A549 (cell line): Measurements from ENCODE around the gene NT5DC2. TPM values are rescaled to one million over a fixed set of nuclear protein-coding genes. Genes with fewer than 3 reads are reported as not detected.

Experiments
- ATAC-seq, 2 experiments: fragments of 200-7000 bp in 1 of 2; fragments of >200 bp in 1 of 2; cut with Nextera tagmentation in 1 of 2; cut with Tn5 transposase in 1 of 2; 3 replicates each; pipeline versions ENCODE4 v1.8.0 to v1.9.1; 2018 to 2020; ENCODE audit warnings: mild to moderate bottlenecking in 1 of 2, moderate library complexity in 1 of 2
- CTCF ChIA-PET: fragments of 300-600 bp; sonication (Branson Sonifier 250); formaldehyde crosslinking; extraction: SDS; loops from one replicate; lab custom pipeline; 2021; ENCODE audit warnings: antibody characterized with exemption, inconsistent platforms; lab: Yijun Ruan, JAX
- POLR2A ChIA-PET: fragments of 350-600 bp; formaldehyde crosslinking; extraction: SDS; loops from one replicate; lab custom pipeline; 2021; ENCODE audit warnings: antibody characterized with exemption, inconsistent platforms; lab: Yijun Ruan, JAX
- DNase-seq, 2 experiments: peaks; one replicate each; pipeline versions ENCODE4 v3.0.0 to v3.0.0-alpha.2; 2011 to 2016; ENCODE audit warnings: low read depth in 1 of 2, low spot score in 1 of 2
- FAIRE-seq: peaks from 2 replicates; lab custom pipeline; 2011; peaks lifted over from hg19 to GRCh38; lab: Jason Lieb, UNC
- H3K27ac ChIP-seq, 2 experiments: fragments of >200 bp; sonication (Bioruptor Twin); formaldehyde crosslinking; 3 replicates each; pipeline ENCODE4 v1.5.1; 2016 to 2017
- H3K4me1 ChIP-seq: fragments of >200 bp; sonication (Bioruptor Twin); formaldehyde crosslinking; 3 replicates; pipeline ENCODE4 v1.6.1; 2016
- H3K4me2 ChIP-seq: fragments of >200 bp; sonication (Bioruptor Twin); formaldehyde crosslinking; 3 replicates; pipeline ENCODE4 v1.6.1; 2016
- H3K4me3 ChIP-seq: fragments of >200 bp; sonication (Bioruptor Twin); formaldehyde crosslinking; 3 replicates; pipeline ENCODE4 v1.5.1; 2016
- H3K9me3 ChIP-seq: fragments of >200 bp; sonication (Bioruptor Twin); formaldehyde crosslinking; 3 replicates; pipeline ENCODE4 v1.6.1; 2016
- CBX2 ChIP-seq: fragments of 200-600 bp; sonication (generic); IDR thresholded peaks from 2 replicates; pipeline ENCODE4 v1.6.1; 2016; ENCODE audit warnings: low read depth, mild to moderate bottlenecking, borderline replicate concordance
- CEBPB ChIP-seq, 2 experiments: fragments of >200 bp in 1 of 2; sonication (Bioruptor Twin) in 1 of 2; formaldehyde crosslinking in 1 of 2; IDR thresholded peaks; 2 replicates each; pipeline ENCODE4 v1.6.1; 2012 to 2016
- EP300 ChIP-seq, 2 experiments: fragments of >200 bp; sonication (Bioruptor Twin); formaldehyde crosslinking; IDR thresholded peaks; 2 replicates in 1 of 2; 3 replicates in 1 of 2; pipeline ENCODE4 v1.6.1; 2016 to 2017
- FOSB ChIP-seq: fragments of 250-450 bp; sonication (Bioruptor Pico); IDR thresholded peaks from 2 replicates; pipeline ENCODE4 v1.5.0; 2020; ENCODE audit warnings: mild to moderate bottlenecking, moderate library complexity
- FOSL2 ChIP-seq, 2 experiments: fragments of 450-650 bp in 1 of 2; fragments of >200 bp in 1 of 2; sonication (Bioruptor Twin) in 1 of 2; formaldehyde crosslinking; IDR thresholded peaks; 2 replicates each; pipeline versions ENCODE4 v1.5.0 to v1.6.1; 2016 to 2020; ENCODE audit warnings: mild to moderate bottlenecking in 1 of 2, moderate library complexity in 1 of 2
- HOXB13 ChIP-seq: fragments of 250-450 bp; sonication (Bioruptor Pico); IDR thresholded peaks from 2 replicates; pipeline ENCODE4 v1.5.0; 2020; ENCODE audit warnings: low read depth, mild to moderate bottlenecking, moderate library complexity
- JUN ChIP-seq, 2 experiments: fragments of >200 bp; sonication (Bioruptor Twin); formaldehyde crosslinking; IDR thresholded peaks; 2 replicates in 1 of 2; 3 replicates in 1 of 2; pipeline ENCODE4 v1.6.1; 2016 to 2017
- JUNB ChIP-seq: fragments of >200 bp; sonication (Bioruptor Twin); formaldehyde crosslinking; IDR thresholded peaks from 2 replicates; pipeline ENCODE4 v1.6.1; 2016
- KDM5A ChIP-seq: fragments of 200-600 bp; sonication (generic); IDR thresholded peaks from 2 replicates; pipeline ENCODE4 v1.6.1; 2016; ENCODE audit warnings: antibody characterized with exemption, mild to moderate bottlenecking
- MAFK ChIP-seq: fragments of 450-650 bp; IDR thresholded peaks from 2 replicates; pipeline ENCODE4 v1.6.1; 2014; ENCODE audit not compliant: partially characterized antibody
- MAZ ChIP-seq: fragments of 150-350 bp; IDR thresholded peaks from 2 replicates; pipeline ENCODE4 v1.6.1; 2014; ENCODE audit warnings: antibody characterized with exemption, low read depth, low read length, borderline replicate concordance
- MYC ChIP-seq: IDR thresholded peaks from 2 replicates; pipeline ENCODE4 v1.6.1; 2012; ENCODE audit warnings: mild to moderate bottlenecking, inconsistent platforms, low read length, improper control_type of control experiment, borderline replicate concordance
- RAD21 ChIP-seq, 2 experiments: fragments of >200 bp in 1 of 2; sonication (Bioruptor Twin) in 1 of 2; formaldehyde crosslinking in 1 of 2; IDR thresholded peaks in 1 of 2; conservative IDR thresholded peaks in 1 of 2; 2 replicates in 1 of 2; 3 replicates in 1 of 2; pipeline ENCODE4 v1.6.1; 2012 to 2018; ENCODE audit warnings: inconsistent platforms in 1 of 2
- RNF2 ChIP-seq: fragments of 200-600 bp; sonication (generic); IDR thresholded peaks from 2 replicates; pipeline ENCODE4 v1.6.1; 2016; ENCODE audit warnings: low read depth, mild to moderate bottlenecking, antibody characterized with exemption, moderate library complexity, borderline replicate concordance
- TFCP2L1 ChIP-seq: fragments of 250-450 bp; sonication (Bioruptor Pico); IDR thresholded peaks from 2 replicates; pipeline ENCODE4 v1.5.0; 2021; ENCODE audit warnings: mild to moderate bottlenecking
- TP53 ChIP-seq: fragments of 250-450 bp; sonication (Bioruptor Pico); IDR thresholded peaks from 2 replicates; pipeline ENCODE4 v1.5.0; 2021; ENCODE audit warnings: mild to moderate bottlenecking, moderate library complexity
- ZNF302 ChIP-seq: fragments of 250-450 bp; sonication (Bioruptor Pico); IDR thresholded peaks from 2 replicates; pipeline ENCODE4 v1.9.0; 2021; ENCODE audit warnings: inconsistent platforms, mild to moderate bottlenecking, moderate library complexity
- WGBS: methylation state at CpG from one replicate; pipeline ENCODE4 v1.1.6; 2017; ENCODE audit errors: missing lambda C conversion rate; 5-methylcytosine and 5-hydroxymethylcytosine counted together
- polyA plus RNA-seq, 4 experiments: library from polyadenylated mRNA; depleted of rRNA in 3 of 4; stranded (reverse); fragments of >200 nt; fragmentation: RNase III in 1 of 4; extraction: RNeasy Plus Mini Kit Qiagen cat#74134 plus additional on column Dnase treatment in 1 of 4; gene quantifications; 2 replicates in 3 of 4; 3 replicates in 1 of 4; pipeline ENCODE4 v1.2.3, GENCODE V29; 2011 to 2017
- TF ChIP-seq, protein P1 (sequence below): fragments of >200 bp; sonication (Bioruptor Twin); formaldehyde crosslinking; IDR thresholded peaks from 2 replicates; pipeline ENCODE4 v1.6.1; 2016
- TF ChIP-seq, protein P2 (sequence below): IDR thresholded peaks from 2 replicates; pipeline ENCODE4 v1.6.1; 2012; ENCODE audit warnings: low read depth, borderline replicate concordance
- TF ChIP-seq, protein P3 (sequence below): fragments of 150-350 bp; IDR thresholded peaks from 2 replicates; pipeline ENCODE4 v1.6.1; 2014; ENCODE audit warnings: low read depth, mild to moderate bottlenecking, low read length
- TF ChIP-seq, protein P4 (sequence below): fragments of 450-650 bp; IDR thresholded peaks from 2 replicates; pipeline ENCODE4 v1.6.1; 2014; ENCODE audit warnings: antibody characterized with exemption

The NT5DC2 gene
- polyA plus RNA-seq, 2 of the 4 experiments (the other 2 are of a cell fraction), result 23.2 to 81.1 TPM

DNA sequence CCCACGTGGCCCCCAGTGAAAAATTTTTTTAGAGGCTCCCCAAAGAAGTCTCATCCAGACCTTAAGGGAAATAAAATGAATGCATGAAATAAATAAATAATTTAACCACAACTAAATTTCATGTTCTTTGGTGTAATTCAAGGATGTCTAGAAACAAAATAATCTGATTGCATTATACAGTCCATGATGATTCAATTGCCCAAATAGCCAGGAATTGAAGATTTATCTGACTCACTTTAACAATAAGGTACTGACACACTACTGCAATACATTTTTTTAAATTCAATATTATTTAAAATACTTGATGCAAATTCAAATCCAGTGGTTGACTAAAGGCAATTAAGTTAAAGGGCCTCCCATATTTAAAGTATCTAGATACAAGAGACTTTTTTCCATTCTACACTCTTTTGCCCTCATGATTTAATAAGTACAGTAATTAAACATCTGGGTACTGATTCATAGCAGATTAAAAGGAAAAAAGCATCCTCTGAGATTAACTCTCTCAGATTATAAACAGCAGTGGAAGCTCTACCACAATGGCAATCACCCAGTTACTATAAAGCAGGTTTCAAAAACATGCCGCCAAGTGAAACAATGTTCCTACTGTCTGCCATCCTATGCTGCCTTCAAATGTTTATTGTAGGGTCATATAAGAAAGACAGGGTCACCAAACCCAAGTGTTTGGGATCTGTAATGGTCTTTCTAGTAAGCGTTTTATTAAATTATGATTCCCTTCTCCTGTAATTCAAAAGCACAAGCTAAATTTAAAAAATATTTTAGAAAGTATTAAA, 12.6 kb upstream of the NT5DC2 start:
- ATAC-seq, result no peak
- TF ChIP-seq RNF2, result no peak
- no peak for TF ChIP-seq MYC
- no peak for TF ChIP-seq MAFK
- TF ChIP-seq KDM5A, result no peak
- 91% methylated on average over 3 of the region's 3 CpGs for WGBS
- Histone ChIP-seq H3K9me3 (no peaks in the 10 kb centered on the region), H3K4me3 (no peak overlapping the region), H3K4me1 (no peaks in the 10 kb centered on the region), H3K4me2 (no peak overlapping the region), H3K27ac (no peak overlapping the region)
- CTCF ChIA-PET, result no interaction called here
- POLR2A ChIA-PET, result interaction anchor here (1.4 kb wide), 1 partner anchor 10 kb away, joined by 3 read pairs; no protein-coding TSS in a partner anchor
- no peak for DNase-seq
- FAIRE-seq, result no peak

DNA sequence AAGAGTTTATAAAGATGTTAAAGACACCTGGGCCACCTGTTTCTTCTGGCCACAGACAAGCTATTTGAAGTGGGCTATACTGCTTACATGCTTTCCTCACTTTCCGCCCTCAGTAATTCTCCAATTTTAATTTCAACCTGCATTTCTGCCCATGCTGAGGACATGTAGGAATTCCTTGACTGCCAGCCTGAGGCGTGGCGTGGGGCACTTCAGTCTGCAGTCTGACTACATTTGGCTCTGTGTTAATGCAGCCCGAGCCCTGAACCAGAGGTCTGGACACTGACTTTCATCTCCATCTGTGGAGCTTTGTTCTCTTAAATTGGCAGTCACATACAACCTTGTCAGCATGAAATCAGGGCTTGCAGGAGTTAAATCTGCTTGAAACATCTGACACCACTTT, 11.3 kb upstream of the NT5DC2 start:
- Histone ChIP-seq H3K4me2 (no peak overlapping the region), H3K4me3 (no peak overlapping the region), H3K27ac (no peak overlapping the region), H3K9me3 (no peaks in the 10 kb centered on the region), H3K4me1 (no peaks in the 10 kb centered on the region)
- 93% methylated on average over 4 of the region's 4 CpGs for WGBS
- no peak for ATAC-seq
- ChIA-PET POLR2A (no interaction called here), CTCF (no interaction called here)
- DNase-seq, result no peak
- no peak for FAIRE-seq
- no peak for TF ChIP-seq TFCP2L1 (CRISPR knock-in tag)
- TF ChIP-seq, protein P1, sequence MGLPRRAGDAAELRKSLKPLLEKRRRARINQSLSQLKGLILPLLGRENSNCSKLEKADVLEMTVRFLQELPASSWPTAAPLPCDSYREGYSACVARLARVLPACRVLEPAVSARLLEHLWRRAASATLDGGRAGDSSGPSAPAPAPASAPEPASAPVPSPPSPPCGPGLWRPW, result no peak
- no peak for TF ChIP-seq FOSB (CRISPR knock-in tag)
- TF ChIP-seq MAZ, result no peak
- TF ChIP-seq HOXB13, result no peak
- TF ChIP-seq, protein P2, sequence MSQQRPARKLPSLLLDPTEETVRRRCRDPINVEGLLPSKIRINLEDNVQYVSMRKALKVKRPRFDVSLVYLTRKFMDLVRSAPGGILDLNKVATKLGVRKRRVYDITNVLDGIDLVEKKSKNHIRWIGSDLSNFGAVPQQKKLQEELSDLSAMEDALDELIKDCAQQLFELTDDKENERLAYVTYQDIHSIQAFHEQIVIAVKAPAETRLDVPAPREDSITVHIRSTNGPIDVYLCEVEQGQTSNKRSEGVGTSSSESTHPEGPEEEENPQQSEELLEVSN, result no peak
- TF ChIP-seq RNF2, result no peak
- TF ChIP-seq ZNF302 (CRISPR knock-in tag), result no peak
- TF ChIP-seq, protein P3, sequence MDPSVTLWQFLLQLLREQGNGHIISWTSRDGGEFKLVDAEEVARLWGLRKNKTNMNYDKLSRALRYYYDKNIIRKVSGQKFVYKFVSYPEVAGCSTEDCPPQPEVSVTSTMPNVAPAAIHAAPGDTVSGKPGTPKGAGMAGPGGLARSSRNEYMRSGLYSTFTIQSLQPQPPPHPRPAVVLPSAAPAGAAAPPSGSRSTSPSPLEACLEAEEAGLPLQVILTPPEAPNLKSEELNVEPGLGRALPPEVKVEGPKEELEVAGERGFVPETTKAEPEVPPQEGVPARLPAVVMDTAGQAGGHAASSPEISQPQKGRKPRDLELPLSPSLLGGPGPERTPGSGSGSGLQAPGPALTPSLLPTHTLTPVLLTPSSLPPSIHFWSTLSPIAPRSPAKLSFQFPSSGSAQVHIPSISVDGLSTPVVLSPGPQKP, result no peak
- TF ChIP-seq JUN (IDR thresholded peaks at IDR 0.05), result no peak
- no peak for TF ChIP-seq CBX2
- no peak for TF ChIP-seq EP300 (IDR thresholded peaks at IDR 0.05)
- TF ChIP-seq JUNB, result no peak
- TF ChIP-seq RAD21 (conservative IDR thresholded peaks at IDR 0.05 in 1 of 2, IDR thresholded peaks at IDR 0.05 in 1 of 2), result no peak
- no peak for TF ChIP-seq FOSL2 (IDR thresholded peaks at IDR 0.05)
- no peak for TF ChIP-seq FOSL2 (CRISPR knock-in tag; IDR thresholded peaks at IDR 0.05)
- TF ChIP-seq TP53, result no peak
- TF ChIP-seq KDM5A, result no peak

DNA sequence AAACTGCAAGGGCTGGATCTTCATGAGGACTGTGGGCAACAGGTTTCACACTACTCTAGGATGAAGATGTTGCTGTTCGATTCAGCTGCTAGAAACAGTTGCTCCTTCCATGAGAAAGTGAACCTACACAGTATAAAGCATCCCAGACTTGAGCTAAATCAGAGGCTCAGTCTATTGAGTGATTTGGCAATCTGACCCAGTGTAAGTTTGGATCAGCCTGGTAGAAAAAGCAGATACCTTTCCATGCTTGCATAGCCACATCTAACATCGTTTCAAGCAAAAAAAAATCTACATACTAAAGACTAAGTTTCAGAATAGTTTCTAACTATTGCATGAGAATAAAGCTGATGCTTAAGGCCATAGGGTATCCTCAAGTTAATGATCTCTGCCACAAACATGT, 7.4 kb upstream of the NT5DC2 start:
- no peak overlapping the region for H3K4me3 ChIP-seq
- ChIA-PET CTCF (interaction anchor here (1.0 kb wide), 1 partner anchor 141 kb away, joined by 3 read pairs; no protein-coding TSS in a partner anchor), POLR2A (no interaction called here)
- DNase-seq, result no peak
- peaks cover 9% of the 10 kb centered on the region; the same call in 2 of the 3 replicates for H3K4me1 ChIP-seq
- no peak for ATAC-seq
- 70% methylated on average over 2 of the region's 2 CpGs for WGBS
- FAIRE-seq, result no peak
- H3K27ac ChIP-seq, result no peak overlapping the region
- peak; percentile 85 to 88; a peak in 3 of 4 replicates for TF ChIP-seq CEBPB (IDR thresholded peaks at IDR 0.05)
- TF ChIP-seq, protein P4, sequence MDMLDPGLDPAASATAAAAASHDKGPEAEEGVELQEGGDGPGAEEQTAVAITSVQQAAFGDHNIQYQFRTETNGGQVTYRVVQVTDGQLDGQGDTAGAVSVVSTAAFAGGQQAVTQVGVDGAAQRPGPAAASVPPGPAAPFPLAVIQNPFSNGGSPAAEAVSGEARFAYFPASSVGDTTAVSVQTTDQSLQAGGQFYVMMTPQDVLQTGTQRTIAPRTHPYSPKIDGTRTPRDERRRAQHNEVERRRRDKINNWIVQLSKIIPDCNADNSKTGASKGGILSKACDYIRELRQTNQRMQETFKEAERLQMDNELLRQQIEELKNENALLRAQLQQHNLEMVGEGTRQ, result no peak
- TF ChIP-seq, all 56 proteins: peak for 1
- no peaks in the 10 kb centered on the region for H3K9me3 ChIP-seq
- H3K4me2 ChIP-seq, result no peak overlapping the region
